ENCODE data around the gene TTLL10. TPM values are rescaled to one million over a fixed set of nuclear protein-coding genes. Genes with fewer than 3 reads are reported as not detected.

TTLL10 gene
- total RNA-seq, 2 experiments from 2014 or later: 0.63 to 0.90 TPM

DNA sequence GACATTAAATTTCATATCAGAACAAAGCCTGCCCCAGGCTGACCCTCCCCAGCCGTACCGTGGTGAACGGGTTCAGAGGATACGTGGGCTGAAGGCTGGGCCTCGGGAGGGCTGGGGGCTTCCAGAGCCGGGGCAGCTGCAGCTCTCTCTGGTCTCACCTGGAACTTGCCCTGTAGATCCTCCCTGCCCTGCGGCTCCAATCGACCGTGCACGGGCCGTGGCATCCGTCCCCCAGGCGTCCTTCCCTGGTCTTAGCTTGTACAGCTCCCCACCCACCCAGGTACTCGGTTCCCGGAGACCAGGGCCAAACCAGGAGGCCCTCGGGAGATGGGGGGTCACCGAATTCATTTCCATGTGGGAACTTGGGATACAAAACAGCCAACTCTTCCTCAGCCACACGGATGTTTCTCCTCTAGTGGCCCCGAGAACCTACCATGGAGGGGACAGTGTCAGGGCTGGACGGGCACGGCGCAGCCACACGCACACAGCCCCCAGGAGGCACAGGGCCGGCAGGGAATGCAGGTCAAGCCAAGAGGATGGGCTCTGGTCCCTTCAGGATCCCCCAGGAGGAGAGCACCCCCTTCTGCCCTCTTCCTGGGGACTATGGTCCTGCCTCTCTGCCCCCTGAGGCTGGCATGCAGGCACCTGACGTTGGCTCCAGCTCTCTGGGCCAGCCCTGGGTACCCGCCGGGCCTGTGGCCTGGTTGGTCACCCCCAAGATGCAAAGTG, 61.5 kb downstream of the TTLL10 start:
- ChIA-PET CTCF (no interaction called here), POLR2A (no interaction called here)
- no peak for ATAC-seq
- H3K27ac Mint-ChIP-seq: no peak overlapping the region
- H3K9me3 Mint-ChIP-seq (ENCODE audit: insufficient read depth): no peaks in the 10 kb centered on the region
- peaks cover 17% of the 10 kb centered on the region for H3K36me3 Mint-ChIP-seq (ENCODE audit: low read depth)
- DNase-seq: no peak
- H3K4me3 Mint-ChIP-seq: no peak overlapping the region
- no peaks in the 10 kb centered on the region for H3K27me3 Mint-ChIP-seq (ENCODE audit: low read depth)
- peaks cover 22% of the 10 kb centered on the region for H3K4me1 Mint-ChIP-seq (ENCODE audit: low read depth)

DNA sequence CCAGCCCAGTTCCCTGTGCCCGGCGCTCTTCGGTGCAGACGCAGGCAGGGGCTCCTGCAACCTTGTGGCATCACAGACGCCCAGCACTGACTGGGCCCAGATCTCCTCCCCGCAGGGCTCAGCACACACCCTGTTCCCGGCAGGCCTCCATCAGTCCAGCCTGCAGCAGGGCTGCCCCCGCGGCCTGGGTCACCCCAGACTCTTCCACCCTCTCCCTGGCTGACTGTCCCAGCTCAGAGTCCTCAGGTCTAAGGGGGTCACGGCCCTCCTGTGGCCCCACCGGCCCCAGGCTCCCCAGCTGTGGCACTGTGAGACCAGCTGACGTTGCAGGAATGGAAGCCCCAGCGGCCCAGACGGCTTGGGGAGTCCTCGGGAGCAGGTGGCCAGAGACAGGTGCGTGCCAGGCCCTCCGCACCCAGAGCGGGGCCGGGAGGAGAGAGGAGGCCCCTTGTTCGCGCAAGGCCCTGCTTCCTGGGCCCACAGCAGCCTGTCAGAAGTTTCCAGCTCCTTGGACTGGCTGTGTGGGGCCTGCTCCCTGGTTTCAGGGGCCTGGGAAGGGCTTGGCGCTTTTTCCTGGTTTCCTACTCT, 62.6 kb downstream of the TTLL10 start:
- ChIA-PET POLR2A (no interaction called here), CTCF (no interaction called here)
- ATAC-seq (no peak), DNase-seq (no peak)
- Mint-ChIP-seq H3K27me3 (ENCODE audit: low read depth) (no peaks in the 10 kb centered on the region), H3K27ac (no peak overlapping the region), H3K36me3 (ENCODE audit: low read depth) (peaks cover 14% of the 10 kb centered on the region), H3K4me1 (ENCODE audit: low read depth) (peaks cover 14% of the 10 kb centered on the region), H3K4me3 (no peak overlapping the region), H3K9me3 (ENCODE audit: insufficient read depth) (no peaks in the 10 kb centered on the region)

DNA sequence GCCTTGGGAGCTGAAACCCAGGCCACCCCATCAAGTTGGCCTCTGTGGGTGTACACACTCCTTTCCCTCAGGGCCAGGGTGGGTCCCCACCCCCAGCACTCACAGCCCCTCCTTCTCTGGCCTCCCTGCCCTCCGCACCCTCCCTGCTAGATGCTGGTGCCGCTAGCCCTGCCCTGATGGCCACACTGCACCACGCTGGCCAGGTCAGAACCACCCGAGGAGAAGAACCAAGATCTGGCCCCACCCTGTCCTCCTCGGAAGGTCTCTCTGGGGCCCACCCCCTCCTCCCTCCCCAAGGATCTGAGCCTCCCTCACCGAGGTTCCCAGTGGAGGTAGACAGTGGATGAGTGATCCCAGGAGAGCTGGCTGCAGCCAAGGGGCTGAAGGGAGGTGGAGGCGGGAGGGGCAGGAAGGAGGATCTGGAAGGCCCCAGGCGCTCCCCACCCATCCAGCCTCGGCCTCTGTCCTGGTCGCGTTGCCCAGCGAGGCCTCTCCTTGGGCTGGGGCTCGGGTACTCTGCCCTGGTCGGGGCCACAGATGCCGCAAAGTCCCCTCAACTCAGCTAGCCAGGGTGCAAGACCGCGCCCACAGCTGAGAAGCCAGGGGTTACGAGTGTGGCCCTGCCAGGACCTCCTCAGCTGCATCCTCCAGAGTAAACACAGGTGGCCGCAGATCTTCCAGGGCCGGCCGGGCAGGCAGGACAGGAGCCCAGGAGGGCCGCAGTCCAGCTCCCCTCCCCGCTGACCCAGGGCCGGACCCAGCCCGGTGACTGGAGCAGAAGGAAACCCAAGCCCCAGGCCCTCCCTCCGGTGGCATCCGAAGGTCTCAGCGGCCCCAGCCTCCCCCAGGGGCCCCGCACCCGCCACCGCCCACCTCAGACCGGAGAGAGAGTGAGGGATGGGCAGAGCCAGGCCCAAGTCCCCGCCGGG, 63.5 kb downstream of the TTLL10 start:
- Mint-ChIP-seq H3K9me3 (ENCODE audit: insufficient read depth) (no peaks in the 10 kb centered on the region), H3K36me3 (ENCODE audit: low read depth) (peaks cover 14% of the 10 kb centered on the region), H3K4me1 (ENCODE audit: low read depth) (peaks cover 14% of the 10 kb centered on the region), H3K27me3 (ENCODE audit: low read depth) (no peaks in the 10 kb centered on the region), H3K4me3 (no peak overlapping the region), H3K27ac (no peak overlapping the region)
- ChIA-PET CTCF (interaction anchor here (2.2 kb wide), 1 partner anchor 115 kb away, joined by 7 read pairs; no protein-coding TSS in a partner anchor), POLR2A (no interaction called here)
- ATAC-seq (no peak), DNase-seq (no peak)

DNA sequence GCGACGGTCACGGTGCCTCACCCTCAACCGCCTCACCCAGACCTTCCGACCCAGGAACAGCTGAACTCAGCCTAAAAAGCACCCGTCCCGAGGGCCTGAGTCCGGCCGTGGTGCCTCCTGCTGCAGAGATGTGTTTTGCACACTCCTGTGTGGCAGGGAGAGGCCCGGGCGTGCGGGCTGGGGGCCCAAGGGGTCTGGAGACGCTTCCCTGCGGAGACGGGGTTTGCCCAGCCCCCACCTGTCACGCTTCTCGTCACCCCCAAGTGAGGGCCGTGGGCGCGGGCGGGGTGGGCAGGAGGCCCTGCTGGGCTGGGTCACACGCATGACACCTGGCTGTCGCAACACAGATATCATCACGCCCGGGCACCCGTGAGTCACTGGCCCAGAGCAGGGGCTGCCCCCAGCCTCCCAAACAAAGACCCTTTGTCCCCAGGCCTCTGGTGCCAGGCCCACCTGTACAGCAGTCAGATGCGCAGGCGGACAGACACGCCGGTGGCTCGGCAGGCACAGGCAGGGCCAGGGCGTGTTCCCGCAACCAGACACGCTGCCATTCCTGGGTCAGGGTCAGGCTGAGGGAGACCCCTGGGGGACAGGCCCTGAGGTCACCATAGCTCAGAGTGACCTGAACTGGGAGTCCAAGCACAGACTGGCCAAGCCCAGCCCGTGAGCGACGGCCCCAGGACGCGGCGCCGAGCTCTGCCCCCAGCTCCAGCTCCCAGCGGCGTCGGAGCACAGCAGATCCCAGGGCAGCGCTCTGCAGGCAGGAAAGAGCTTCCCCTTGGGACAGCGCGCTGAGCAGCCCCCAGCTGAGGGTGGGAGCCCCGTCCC, 64.4 kb downstream of the TTLL10 start:
- peaks cover 12% of the 10 kb centered on the region for H3K4me1 Mint-ChIP-seq (ENCODE audit: low read depth)
- H3K27ac Mint-ChIP-seq: no peak overlapping the region
- no peak for DNase-seq
- no peak overlapping the region for H3K4me3 Mint-ChIP-seq
- H3K9me3 Mint-ChIP-seq (ENCODE audit: insufficient read depth): no peaks in the 10 kb centered on the region
- CTCF ChIA-PET: interaction anchor here (2.2 kb wide), 1 partner anchor 116 kb away, joined by 7 read pairs; no protein-coding TSS in a partner anchor
- H3K27me3 Mint-ChIP-seq (ENCODE audit: low read depth): no peaks in the 10 kb centered on the region
- no peak for ATAC-seq
- H3K36me3 Mint-ChIP-seq (ENCODE audit: low read depth): peaks cover 14% of the 10 kb centered on the region
- POLR2A ChIA-PET: no interaction called here

DNA sequence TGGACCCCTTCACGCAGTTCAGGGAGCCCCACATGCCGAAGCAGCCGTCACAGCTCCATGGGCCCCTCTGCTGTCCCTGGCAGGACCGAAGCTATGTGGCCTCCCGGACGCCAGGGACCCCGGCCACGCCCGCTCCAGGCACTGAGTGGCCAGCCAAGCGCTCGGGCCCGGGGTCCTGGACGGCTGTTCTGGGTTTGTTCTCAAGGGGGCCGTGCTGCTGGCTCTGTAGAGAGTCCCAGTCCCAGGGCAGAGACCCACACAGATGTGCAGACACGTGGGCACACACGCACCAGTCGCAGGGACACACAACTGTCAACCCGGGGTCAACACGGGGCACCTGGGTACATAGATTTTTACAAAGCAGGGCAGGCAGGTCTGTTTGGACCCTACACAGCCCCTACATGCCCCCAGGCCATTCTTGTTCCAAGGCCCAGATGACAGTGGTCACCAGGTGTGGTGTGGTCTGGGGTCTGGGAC, 65.1 kb downstream of the TTLL10 start:
- Mint-ChIP-seq H3K27ac (no peak overlapping the region), H3K4me3 (no peak overlapping the region), H3K9me3 (ENCODE audit: insufficient read depth) (no peaks in the 10 kb centered on the region), H3K36me3 (ENCODE audit: low read depth) (peaks cover 10% of the 10 kb centered on the region), H3K27me3 (ENCODE audit: low read depth) (no peaks in the 10 kb centered on the region), H3K4me1 (ENCODE audit: low read depth) (peaks cover 8% of the 10 kb centered on the region)
- no peak for DNase-seq
- POLR2A ChIA-PET: no interaction called here
- CTCF ChIA-PET: interaction anchor here (2.2 kb wide), 1 partner anchor 116 kb away, joined by 7 read pairs; no protein-coding TSS in a partner anchor
- ATAC-seq: no peak

DNA sequence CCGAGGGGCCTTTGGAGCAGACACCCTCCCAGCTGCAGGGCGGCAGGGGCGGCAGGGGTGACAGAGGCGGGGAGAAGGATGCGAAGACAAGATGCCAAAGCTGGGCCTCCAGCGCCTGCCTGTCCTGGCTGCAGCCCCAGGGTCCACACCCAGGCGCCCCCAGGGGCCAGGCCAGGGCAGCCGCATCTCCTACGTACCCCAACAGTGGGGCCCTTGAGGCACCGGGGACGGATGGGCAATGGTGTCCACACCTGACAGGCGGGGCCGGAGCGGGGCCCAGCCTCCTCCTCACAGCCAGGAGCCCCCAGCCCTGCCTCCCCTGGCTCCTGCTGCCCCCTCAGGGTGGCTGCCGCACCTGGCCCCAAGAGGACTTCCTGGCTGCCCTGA, 65.5 kb downstream of the TTLL10 start:
- ATAC-seq (no peak), DNase-seq (no peak)
- Mint-ChIP-seq H3K4me1 (ENCODE audit: low read depth) (peaks cover 3% of the 10 kb centered on the region), H3K27ac (no peak overlapping the region), H3K9me3 (ENCODE audit: insufficient read depth) (no peaks in the 10 kb centered on the region), H3K4me3 (no peak overlapping the region), H3K27me3 (ENCODE audit: low read depth) (no peaks in the 10 kb centered on the region), H3K36me3 (ENCODE audit: low read depth) (peaks cover 5% of the 10 kb centered on the region)
- ChIA-PET POLR2A (no interaction called here), CTCF (interaction anchor here (2.2 kb wide), 1 partner anchor 117 kb away, joined by 7 read pairs; no protein-coding TSS in a partner anchor)

DNA sequence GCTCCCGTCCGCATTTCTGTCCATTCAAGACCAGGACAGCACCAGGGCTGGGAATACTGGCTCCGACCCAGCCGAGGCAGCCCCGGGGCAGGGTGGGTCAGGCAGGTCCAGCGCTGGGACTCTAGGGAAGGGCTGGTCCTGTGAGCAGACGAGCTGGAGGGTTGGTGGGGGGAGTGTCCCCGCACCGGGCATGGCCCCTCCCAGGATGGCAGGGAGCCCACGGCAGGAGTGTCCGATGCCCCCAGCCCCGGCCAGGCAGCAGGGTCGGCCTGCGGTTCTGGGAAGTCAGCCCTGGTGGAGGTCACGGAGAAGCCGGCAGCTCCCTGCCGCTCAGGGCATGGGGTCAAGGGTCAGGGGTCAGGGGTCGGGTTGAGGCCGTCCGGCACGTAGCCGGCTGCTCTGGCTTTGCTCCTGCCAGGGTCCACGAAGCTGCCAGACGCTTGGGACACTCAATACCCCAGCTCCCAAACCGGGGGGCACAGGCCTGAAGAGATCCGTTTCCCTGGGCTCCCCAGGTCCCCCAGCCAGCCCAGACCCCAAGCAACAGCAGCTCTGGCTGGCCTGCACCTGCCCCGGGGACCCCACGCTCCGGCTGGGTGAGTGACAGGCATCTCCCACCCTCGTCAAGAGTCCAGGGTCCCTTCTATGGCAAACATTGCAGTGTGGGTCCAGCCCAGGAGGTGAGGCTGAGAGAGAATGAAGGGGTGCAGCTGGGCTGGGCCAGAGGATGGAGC, 66.1 kb downstream of the TTLL10 start:
- ChIA-PET CTCF (no interaction called here), POLR2A (no interaction called here)

DNA sequence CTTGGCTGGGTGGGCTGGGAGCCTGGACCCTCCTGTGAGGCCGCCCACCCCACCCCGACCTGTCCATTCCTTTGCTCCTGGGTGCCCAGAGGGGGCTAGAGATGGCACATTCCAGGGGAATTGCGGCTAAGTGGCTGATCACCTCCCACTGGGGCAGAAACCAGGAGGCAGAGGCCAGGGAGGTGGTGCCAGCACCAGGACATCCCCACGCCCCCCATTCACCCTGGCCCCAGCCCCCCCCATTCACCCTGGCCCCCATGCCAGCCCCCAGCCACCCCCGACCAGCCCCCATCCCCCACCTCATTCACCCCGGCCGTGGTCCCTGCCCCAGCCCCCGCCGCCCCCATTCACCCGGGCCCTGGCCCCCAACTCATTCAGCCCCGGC, 66.7 kb downstream of the TTLL10 start:
- H3K4me3 Mint-ChIP-seq: no peak overlapping the region
- H3K4me1 Mint-ChIP-seq (ENCODE audit: low read depth): no peaks in the 10 kb centered on the region
- POLR2A ChIA-PET: no interaction called here
- H3K27ac Mint-ChIP-seq: no peak overlapping the region
- H3K27me3 Mint-ChIP-seq (ENCODE audit: low read depth): no peaks in the 10 kb centered on the region
- CTCF ChIA-PET: no interaction called here
- H3K9me3 Mint-ChIP-seq (ENCODE audit: insufficient read depth): no peaks in the 10 kb centered on the region
- no peaks in the 10 kb centered on the region for H3K36me3 Mint-ChIP-seq (ENCODE audit: low read depth)
- ATAC-seq: no peak
- DNase-seq: no peak

More for the DNA sequence above, 66.1 kb downstream of the TTLL10 start:
- no peaks in the 10 kb centered on the region for H3K27me3 Mint-ChIP-seq (ENCODE audit: low read depth)
- no peaks in the 10 kb centered on the region for H3K4me1 Mint-ChIP-seq (ENCODE audit: low read depth)
- H3K4me3 Mint-ChIP-seq: no peak overlapping the region
- H3K36me3 Mint-ChIP-seq (ENCODE audit: low read depth): no peaks in the 10 kb centered on the region
- ATAC-seq (no peak), DNase-seq (no peak)
- H3K9me3 Mint-ChIP-seq (ENCODE audit: insufficient read depth): no peaks in the 10 kb centered on the region
- no peak overlapping the region for H3K27ac Mint-ChIP-seq

DNA sequence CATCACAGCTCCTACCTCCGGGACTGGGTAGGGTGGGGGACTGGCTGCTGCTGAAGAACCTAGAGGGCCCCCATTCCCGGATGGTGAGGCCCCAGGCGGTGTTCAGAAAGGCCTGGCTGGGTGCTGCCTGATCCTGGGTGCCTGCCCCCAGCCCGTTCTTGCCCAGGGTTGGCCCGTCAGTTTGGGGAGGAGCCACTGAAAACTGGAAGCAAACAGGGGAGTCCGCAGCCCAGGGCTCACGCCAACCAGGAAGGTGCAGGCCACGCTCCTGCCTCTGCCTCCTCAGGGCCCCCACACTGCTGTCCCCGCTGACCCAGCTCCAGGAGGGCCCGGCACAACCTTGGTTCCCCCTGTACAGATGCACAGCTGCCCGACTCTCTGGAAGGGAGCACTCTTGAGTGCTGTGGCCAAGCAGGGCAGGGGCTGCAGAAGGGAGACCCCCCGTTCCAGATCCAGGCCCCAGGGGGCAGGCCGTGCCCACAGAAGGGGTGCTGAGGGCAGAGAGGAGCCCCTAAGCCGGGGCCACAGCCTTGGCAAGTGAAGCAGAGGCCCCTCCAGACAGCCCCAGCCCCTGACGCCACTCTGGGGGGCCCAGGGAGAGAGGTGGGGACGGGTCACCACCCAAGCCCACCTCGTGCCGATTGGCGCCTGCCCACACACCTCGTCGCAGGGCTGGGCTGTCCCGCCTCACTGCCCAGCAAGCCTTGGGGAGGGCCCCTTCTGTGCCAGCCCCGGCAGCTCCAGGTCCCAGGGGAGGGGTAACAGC, 67.3 kb downstream of the TTLL10 start:
- peaks cover 2% of the 10 kb centered on the region for H3K27me3 Mint-ChIP-seq (ENCODE audit: low read depth)
- DNase-seq: no peak
- no peak overlapping the region for H3K4me3 Mint-ChIP-seq
- H3K27ac Mint-ChIP-seq: no peak overlapping the region
- ChIA-PET CTCF (no interaction called here), POLR2A (no interaction called here)
- no peak for ATAC-seq
- no peaks in the 10 kb centered on the region for H3K36me3 Mint-ChIP-seq (ENCODE audit: low read depth)
- H3K9me3 Mint-ChIP-seq (ENCODE audit: insufficient read depth): no peaks in the 10 kb centered on the region
- no peaks in the 10 kb centered on the region for H3K4me1 Mint-ChIP-seq (ENCODE audit: low read depth)

DNA sequence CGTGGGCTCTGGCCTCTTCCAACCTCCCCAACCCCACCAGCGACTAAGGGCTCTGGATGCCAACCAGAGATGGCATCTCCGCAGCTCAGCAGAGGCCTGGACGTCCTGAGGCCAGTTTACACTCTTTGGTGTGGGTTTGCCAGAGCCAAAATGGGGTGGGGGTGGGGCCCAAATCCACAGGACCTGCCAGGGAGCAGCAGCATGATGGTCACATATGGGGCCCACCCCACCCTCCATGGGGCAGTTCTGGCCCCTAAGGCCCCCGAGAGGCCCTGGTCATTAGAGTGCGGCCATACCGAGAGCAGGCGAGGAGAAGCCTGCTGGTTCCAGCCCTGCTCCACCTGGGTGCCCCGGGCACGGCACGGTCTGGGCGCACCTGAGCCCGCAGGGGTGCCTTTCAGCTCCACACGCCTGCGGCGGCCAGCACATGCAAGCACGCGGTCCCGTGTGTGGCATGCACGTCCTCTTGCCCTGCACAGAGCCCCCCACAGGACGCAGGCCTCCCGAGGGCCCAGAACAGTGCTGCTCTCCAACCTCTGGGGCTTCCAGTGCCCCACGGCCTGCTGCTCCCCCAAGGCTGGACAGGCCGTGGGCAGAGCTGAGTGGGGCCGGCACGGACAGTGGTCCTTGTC, 68.0 kb downstream of the TTLL10 start:
- no peak for ATAC-seq
- H3K4me1 Mint-ChIP-seq (ENCODE audit: low read depth): no peaks in the 10 kb centered on the region
- H3K4me3 Mint-ChIP-seq: no peak overlapping the region
- POLR2A ChIA-PET: interaction anchor here (0.8 kb wide), 1 partner anchor 129 kb away, joined by 3 read pairs; no protein-coding TSS in a partner anchor
- no peaks in the 10 kb centered on the region for H3K9me3 Mint-ChIP-seq (ENCODE audit: insufficient read depth)
- no peak for DNase-seq
- no peak overlapping the region for H3K27ac Mint-ChIP-seq
- peaks cover 3% of the 10 kb centered on the region for H3K27me3 Mint-ChIP-seq (ENCODE audit: low read depth)
- CTCF ChIA-PET: interaction anchor here (0.8 kb wide), 1 partner anchor 119 kb away, joined by 6 read pairs; no protein-coding TSS in a partner anchor
- no peaks in the 10 kb centered on the region for H3K36me3 Mint-ChIP-seq (ENCODE audit: low read depth)

Measured in activated CD8-positive, alpha-beta T cell treated with anti-CD3 and anti-CD28 coated beads, Interleukin-2, amount 10 ng/mL, durations not matched to agents 7 days and 5 days (primary cell).